GM12864 (cell line): ENCODE data around the gene TRIM54.
"Not testable (repeated sequence)": the region's sequence is repeated elsewhere in the genome, so short reads cannot be mapped to it uniquely, and the experiment has no call there.

Source experiments
- DNase-seq: peaks from one replicate; pipeline ENCODE4 v3.0.0-alpha.2; 2011; ENCODE audit warnings: low read depth
- H3K4me3 ChIP-seq: 2 replicates; pipeline ENCODE4 v1.5.1; 2011; ENCODE audit warnings: mild to moderate bottlenecking, low read depth, low read length, control low read depth
- TF ChIP-seq, protein P1 (sequence below): IDR thresholded peaks from 2 replicates; pipeline ENCODE4 v1.5.1; 2011; ENCODE audit warnings: low read depth, mild to moderate bottlenecking, moderate library complexity, low read length, control low read depth, inconsistent platforms; ENCODE audit errors: missing control alignments

The TRIM54 gene

DNA sequence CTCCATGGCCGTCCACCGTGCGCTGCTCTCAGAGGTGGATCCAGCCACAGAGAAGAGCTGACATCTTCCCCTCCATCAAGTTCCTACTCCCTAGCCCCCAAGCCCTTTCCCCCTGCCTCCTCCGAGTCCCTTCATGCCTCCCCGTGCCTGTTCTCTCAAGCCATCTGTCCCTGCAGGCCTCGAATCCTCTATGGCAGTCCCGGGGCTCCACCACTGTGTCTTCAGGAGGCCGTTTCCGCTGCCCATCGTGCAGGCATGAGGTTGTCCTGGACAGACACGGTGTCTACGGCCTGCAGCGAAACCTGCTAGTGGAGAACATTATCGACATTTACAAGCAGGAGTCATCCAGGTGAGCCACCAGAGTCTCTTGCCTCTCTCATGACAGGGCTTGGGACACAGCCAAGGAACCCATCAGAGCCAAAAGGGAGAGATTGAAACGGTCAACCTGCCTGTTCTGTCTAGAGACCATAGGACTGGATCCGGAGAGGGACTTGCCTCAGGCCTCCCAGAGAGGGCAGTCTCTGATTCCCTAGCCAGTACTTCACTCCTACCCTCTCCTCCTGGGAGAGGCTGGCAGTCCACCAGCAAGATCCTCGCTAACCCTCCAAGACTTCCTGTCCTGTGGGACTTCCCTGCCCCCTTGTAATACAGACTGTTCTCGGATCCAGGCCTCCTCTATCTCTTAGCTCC is 16.3 kb downstream of the TRIM54 start:
- TF ChIP-seq, protein P1, sequence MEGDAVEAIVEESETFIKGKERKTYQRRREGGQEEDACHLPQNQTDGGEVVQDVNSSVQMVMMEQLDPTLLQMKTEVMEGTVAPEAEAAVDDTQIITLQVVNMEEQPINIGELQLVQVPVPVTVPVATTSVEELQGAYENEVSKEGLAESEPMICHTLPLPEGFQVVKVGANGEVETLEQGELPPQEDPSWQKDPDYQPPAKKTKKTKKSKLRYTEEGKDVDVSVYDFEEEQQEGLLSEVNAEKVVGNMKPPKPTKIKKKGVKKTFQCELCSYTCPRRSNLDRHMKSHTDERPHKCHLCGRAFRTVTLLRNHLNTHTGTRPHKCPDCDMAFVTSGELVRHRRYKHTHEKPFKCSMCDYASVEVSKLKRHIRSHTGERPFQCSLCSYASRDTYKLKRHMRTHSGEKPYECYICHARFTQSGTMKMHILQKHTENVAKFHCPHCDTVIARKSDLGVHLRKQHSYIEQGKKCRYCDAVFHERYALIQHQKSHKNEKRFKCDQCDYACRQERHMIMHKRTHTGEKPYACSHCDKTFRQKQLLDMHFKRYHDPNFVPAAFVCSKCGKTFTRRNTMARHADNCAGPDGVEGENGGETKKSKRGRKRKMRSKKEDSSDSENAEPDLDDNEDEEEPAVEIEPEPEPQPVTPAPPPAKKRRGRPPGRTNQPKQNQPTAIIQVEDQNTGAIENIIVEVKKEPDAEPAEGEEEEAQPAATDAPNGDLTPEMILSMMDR, result no peak
- H3K4me3 ChIP-seq, result no peak overlapping the region
- DNase-seq, result no peak

DNA sequence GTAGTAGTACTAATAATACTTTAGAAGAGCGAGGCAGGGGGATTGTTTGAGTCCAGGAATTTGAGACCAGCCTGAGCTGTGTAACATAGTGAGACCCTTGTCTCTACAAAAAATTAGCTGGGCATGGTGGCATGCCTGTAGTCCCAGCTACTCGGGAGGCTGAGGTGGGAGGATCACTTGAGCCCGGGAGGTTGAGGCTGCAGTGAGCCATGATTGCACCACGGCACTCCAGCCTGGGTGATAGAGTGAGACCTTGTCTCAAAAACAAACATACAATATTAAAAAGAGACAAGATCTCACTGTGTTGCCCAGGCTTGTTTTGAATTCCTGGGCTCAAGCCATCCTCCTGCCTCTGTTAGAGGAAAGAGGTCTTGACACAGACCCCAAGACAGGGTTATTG is 18.4 kb downstream of the TRIM54 start:
- not testable (repeated sequence) for DNase-seq, H3K4me3 ChIP-seq

DNA sequence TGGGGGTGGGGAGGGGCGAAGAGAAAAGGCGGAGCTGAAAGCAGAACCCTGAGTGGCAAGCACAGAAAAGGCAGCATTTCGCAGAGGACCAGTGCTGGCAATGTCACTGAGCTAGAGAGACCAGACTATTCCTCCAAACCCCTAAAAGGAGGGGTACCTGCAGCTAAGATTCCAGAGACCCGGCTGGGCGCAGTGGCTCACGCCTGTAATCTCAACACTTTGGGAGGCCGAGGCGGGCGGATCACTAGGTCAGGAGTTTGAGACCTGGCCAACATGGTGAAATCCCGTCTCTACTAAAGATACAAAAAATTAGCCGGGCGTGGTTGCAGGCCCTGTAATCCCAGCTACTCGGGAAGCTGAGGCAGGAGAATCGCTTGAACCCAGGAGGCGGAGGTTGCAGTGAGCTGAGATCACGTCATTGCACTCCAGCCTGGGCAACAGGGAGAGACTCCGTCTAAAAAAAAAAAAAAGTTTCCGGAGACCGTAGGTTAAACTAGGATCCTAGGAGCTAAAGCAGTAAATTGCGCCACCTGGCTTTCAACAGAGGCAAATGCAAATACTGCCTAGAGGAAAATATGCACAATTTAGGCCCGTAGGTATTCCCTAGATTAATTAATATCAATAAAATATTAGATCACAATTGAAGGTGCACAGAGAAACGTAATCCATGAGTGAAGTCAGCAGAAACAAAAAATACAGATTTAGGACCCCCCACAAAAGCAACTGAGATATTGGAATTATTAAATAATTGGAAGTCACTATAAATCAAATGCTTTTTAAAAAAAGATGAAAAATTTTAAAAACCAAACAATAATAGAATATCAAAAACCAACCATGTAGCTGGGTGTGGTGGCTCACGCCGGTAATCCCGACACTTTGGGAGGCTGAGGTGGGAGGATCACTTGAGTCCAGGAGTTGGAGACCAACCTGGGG is 21.1 kb downstream of the TRIM54 start:
- peak overlapping the region; percentile 49 for H3K4me3 ChIP-seq
- DNase-seq, result no peak
- TF ChIP-seq, protein P1, result peak; percentile 68

DNA sequence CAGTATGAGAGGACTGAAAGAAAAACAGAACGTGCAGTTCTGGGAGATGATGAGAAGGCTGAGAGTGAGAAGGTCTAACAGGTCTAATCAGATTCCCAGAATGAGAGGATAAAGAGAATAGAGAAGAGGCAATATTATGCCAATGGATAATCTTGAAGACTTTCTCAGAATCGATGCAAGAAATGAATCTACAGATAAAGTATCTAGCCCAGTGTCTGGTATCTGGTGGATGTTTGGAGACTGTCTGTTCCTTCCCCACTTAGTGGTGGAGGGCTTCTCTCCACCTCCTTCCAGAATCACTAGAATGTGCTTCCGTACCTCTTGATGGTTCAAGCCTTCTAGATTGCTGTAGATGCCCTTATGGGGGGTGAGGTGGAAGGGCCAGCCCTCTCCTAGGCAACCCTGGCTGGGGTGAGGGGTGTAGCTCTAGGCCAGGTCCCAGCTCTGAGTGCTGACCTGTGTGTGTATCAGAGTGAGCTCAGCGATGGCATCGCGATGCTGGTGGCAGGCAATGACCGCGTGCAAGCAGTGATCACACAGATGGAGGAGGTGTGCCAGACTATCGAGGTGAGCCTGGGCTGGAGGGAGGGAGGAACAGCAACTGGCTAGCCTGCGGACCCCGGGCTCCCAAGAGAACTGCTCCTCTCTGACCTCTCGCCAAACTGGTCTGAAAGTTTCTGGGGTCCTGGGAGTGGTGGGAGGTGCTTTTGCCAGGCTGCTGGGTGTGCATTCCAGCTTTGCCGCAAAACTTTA is 22.4 kb downstream of the TRIM54 start:
- H3K4me3 ChIP-seq, result no peak overlapping the region
- TF ChIP-seq, protein P1, result no peak
- DNase-seq, result no peak

DNA sequence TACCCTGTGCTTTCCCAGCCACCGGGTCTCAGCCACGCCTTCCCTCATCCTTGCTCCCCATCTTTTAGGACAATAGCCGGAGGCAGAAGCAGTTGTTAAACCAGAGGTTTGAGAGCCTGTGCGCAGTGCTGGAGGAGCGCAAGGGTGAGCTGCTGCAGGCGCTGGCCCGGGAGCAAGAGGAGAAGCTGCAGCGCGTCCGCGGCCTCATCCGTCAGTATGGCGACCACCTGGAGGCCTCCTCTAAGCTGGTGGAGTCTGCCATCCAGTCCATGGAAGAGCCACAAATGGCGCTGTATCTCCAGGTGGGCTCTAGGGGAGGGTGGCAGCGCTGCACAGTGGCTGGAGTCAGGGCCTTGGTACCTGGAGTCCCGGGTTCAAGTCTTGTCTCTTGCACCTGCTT is 23.3 kb downstream of the TRIM54 start:
- TF ChIP-seq, protein P1, result no peak
- H3K4me3 ChIP-seq, result no peak overlapping the region

DNA sequence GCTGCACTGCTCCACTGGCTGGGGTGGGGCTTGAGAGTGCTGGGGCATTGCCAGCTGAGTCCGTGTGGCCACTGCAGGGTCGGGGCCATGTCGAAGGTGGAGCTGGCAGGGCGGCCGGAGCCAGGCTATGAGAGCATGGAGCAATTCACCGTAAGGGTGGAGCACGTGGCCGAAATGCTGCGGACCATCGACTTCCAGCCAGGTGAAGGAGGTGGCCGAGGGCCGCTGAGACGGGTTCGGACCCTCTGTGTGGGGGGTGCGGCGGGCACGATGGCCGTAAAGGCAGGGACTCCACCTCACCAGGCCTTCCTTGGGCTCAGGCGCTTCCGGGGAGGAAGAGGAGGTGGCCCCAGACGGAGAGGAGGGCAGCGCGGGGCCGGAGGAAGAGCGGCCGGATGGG is 23.9 kb downstream of the TRIM54 start:
- H3K4me3 ChIP-seq, result no peak overlapping the region
- DNase-seq, result no peak
- TF ChIP-seq, protein P1, result no peak

More for the DNA sequence above, 23.3 kb downstream of the TRIM54 start:
- no peak for DNase-seq
